HG03558 (cell line): ENCODE results near the gene FOXP2.

Experiments used
- ATAC-seq: cut with Tn5 transposase; IDR thresholded peaks from one replicate; pipeline ENCODE4 v1.9.1; 2021; ENCODE audit warnings: moderate number of reproducible peaks; ENCODE audit not compliant: unreplicated experiment; ENCODE audit errors: extremely low read depth

FOXP2 gene

DNA sequence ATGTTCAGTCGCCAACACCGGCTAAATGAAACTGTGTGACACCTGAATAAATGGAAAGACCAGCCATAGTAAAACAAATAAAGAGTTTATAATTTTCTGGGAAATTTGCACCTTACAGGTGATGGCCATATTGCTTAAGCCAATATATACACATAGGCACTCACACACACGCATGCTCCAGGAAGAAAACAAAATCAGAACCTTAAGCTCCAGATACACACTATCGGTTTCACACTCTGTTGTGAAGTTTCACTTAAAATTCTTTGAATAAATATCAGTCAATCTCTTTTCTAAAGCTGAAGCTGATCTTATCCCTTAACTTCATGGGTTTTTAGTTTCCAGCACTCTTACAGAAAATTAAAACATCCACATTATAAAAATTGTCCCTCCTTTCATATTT is 280.6 kb downstream of the FOXP2 start:
- no peak for ATAC-seq

DNA sequence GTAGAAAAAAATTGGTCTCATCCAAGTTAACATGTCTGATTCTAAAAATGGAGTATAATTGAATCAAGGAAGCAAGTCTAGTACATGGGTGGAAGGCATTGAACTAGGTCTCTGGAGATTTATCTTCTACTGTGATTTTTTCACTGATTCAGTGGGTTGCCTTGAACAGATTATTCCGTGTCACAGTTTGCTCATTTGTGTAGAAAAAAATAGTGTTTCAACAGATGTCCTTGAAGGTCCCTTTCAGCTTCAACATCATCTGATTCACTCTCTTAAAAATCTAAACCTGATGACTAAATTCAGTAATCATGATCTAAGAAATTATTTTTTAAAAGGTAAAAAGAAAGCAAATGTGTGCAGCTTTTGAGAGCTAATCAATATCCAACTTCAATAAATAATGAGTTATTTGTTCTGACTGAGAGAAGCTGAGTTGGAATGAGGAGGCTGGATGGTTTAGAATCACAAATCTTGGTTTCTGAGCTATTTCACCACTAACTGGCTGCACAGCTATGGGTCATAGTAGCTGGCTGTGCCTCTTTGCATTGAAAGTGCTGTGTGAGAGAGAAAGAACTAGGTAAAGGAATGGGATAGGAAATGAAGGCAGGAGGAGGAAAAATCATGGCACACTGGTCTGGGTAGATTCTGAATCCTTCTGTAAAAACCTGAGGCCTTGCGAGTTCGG is 285.8 kb downstream of the FOXP2 start:
- ATAC-seq = no peak

DNA sequence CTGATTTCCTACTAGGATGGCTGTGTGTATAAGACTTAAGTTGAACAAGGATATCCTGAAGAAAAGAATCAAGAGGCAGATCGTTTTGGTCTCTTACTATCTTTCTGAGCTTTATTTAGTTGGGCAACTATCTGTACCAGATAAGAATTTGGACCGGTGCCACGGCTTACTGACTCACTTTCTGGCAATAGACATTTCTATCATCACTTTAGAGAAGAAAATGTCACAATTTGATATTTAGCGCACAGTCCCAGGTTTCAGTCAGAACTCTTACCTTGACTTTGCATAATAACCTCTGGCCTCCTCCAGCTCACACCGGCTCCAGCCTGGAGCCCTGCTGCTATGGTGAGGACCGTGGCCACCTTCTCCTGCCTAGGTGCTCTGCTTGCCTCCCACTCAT is 289.1 kb downstream of the FOXP2 start:
- ATAC-seq = no peak

DNA sequence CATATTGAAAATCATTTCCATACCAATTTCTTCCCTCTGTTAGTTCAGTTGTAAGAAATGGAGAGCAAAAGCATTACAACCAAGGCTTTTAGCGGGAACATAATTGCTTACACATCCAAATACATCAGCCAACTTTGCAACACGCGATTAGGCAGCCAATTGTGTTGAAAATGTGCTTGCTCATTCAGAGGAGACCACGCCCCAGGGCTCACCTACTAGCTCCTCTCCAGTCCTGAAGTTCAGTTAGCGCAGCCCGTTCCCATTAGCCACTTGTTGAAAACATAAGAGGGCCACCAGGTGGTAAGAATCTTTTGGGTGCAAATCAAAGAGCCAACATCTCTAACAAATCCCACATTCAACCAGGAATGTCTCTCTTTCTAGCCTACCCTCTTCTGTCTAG is 294.0 kb downstream of the FOXP2 start:
- no peak for ATAC-seq

DNA sequence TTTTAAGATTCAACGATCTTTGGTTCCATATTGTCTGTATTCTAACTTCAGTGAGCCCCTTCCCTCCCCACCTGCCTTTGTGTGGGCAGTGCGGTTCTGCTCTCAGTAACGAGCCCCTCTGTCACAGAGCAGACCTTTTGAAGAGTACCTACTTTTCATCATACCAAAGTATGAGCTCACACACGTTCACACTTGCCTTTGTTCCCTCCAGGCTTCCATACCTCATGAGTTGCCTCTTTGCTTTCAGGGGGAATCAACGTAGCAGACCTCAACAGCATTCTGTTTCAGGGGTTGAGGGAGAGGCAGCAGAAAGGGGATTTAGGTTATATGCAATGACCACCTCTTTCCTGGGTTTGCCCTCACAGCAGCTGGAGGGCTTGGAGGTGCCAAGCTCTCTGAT is 295.9 kb downstream of the FOXP2 start:
- no peak for ATAC-seq

DNA sequence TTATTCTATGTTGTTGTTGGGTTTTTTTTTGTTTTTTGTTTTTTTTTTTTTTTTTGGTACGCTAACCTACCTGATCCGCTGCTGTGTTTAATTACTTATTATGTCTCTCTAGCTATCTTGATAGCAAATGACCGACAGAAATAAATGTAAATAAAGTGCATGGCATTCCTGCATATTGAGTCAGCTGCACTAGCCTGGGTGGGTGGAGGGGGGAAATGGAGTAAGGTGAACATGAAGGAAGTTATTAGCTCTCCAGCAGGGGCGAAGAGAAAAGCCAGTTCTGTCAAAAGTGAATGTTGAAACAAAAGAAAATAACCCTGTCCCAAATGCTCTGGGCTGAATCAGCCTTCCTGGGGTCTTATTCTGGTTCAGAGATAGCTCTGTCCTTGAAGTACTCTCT is 296.6 kb downstream of the FOXP2 start:
- ATAC-seq = no peak

DNA sequence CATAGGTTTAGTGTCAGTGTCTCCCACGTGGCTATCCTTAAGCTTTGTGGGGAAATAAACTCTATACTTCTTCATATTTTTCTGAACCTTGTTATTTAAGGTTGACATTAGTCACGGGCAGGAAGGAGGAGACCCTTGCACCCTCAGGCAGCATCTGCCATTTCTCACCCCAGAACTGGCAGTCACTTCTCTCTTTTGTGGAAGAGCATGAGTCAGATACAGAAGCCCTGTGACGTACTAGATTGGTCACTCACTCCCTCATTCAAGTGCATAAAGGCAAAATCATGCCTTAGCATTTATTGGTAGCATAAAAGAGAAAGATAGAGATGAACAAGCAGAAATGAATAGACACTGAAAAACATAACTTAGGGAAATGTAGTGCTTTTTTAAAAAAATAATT is 301.3 kb downstream of the FOXP2 start:
- ATAC-seq = no peak

DNA sequence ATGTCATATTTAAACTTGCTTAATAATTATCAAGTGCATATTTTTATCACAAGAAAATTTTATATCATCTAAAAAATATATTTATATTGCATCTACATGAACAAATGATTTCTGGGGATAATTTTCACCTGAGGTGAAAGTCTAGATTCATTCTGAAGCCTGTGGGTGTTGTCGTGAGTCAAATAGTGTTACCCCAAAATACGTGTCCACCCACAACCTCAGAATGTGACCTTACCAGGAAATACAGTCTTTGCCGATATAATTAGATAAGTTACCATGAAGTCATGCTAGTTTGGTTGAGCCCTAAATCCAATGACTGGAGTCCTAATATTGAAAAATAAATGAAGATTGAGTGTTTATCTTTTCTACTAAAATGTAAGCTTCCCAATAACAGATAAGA is 304.2 kb downstream of the FOXP2 start:
- ATAC-seq = no peak

DNA sequence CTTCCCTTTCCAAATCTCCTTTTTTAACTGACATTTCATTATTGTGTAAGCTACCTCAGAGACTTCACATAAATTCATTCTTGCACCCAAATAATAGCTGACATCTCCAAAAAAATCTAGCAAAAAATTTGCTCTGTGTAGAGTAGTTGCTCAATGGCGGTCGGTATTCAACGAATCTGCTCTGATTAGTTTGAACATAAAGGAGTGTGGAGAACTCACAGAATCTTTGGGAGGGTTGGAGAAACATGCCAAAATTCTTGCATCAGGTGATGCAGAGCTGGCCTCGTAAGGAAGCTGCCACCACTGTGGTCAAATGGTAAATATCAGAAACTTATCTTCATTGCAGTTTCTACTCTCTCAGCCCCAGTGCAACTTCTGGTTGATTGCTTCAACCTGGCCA is 306.1 kb downstream of the FOXP2 start:
- no peak for ATAC-seq

DNA sequence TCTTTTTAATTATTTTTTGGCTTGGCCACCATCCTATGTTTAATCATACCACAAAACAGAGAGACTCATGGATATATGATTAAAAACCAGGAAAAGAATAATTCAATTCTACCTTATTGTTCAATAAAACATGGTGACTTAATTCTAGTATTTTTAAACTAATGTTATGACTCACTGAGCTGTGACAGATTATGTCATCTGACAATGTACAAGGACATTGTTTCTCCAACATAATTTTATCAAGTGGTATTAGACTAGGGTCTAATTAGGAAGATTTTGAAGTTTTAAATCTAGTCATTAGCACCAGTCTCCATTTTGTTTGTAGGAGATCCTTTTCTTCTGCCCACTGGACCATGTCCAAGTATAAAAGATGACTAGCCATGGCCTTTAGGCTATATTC is 307.9 kb downstream of the FOXP2 start:
- no peak for ATAC-seq

DNA sequence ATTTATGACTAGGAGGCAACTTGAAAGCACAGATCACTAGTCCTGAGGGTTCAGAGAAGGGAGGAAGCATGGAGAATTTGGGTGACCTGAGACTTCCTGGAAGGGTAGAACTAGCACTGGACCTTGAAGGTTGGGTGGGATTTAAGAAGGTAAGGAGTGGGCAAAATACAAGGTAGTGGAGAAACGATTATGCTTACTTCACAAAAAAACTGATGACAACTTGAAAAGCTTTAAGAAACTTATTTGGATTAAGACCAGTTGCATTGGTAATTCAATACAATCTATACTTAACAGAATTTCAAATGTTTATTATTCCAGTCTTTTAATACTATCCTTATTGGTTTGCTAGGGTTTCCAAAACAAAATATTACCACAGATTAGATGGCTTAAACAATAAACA is 308.7 kb downstream of the FOXP2 start:
- no peak for ATAC-seq

DNA sequence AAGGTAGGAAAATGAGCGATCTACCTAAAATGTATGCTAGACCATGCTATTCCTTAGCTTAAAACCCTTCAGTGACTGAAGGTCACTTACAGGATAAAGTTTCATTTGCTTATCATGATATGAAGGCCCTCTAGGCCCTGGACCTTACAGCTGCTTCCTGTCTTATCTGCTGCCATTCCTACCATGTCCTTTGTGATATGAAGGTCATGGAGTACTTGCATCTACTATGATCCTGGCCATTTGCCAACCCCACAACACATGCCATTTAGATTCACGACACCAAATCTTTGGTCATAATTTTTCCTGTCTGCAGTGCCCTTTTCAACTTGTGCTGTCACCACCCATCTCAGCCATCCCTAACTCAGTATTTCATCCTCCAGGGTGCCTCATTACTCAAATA is 325.5 kb downstream of the FOXP2 start:
- ATAC-seq = no peak

DNA sequence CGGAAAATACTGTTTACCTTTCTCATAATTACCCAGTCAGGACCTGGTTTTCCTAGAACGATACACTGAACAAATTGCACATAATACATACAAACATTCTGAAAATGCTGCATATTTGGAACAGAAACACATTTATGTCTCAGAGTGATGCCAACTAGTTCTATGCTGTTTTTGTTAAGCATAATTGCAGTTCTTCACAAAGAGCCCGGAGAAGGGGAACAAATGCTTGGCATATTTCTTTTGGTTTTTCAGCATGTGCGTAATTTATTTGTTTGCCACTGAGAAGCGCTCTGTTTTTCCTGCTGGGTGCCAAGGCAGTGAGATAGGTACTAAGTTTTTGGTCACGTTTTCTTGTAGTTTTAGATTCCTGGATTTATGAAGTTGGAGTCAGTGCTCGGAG is 326.3 kb downstream of the FOXP2 start:
- no peak for ATAC-seq

DNA sequence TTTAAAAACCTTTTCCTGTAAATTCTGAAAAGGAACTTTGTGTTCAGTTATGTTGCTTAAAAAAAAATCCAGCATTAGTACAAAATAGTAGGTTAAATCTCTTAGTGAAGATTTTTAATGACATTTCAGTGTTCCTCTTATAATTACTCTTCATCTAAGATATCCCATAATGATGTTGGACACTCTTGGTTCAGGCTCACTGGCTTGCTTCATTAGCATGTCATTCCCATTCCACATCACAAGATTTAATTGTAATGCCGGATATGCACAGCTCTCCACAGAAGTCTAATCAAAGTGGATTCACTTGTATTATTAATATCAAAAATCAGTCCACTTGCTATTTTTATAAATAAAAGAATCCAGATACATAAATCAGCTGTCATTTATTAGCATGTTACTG is 327.3 kb downstream of the FOXP2 start:
- ATAC-seq = no peak
